HepG2 (cell line): ENCODE data around the gene ZNF503. TPM values are rescaled to one million over a fixed set of nuclear protein-coding genes. Genes with fewer than 3 reads are reported as not detected.
A peak's percentile ranks its signal among the peaks of the same experiment; 100 is the strongest.

Experiments
- ATAC-seq: fragments of 200-7000 bp; cut with Tn5 transposase; 3 replicates; pipeline ENCODE4 v1.9.1; 2020; ENCODE audit warnings: mild to moderate bottlenecking, moderate library complexity
- BruUV-seq: library from RNA; stranded (reverse); fragments of 400-500 nt; replicated peaks from 2 replicates; lab custom pipeline; 2021; lab: Mats Ljungman, UMichigan
- CTCF ChIA-PET: fragments of 300-600 bp; formaldehyde crosslinking; extraction: SDS; loops from one replicate; lab custom pipeline; 2021; ENCODE audit warnings: low total read pairs, inconsistent platforms, low intra/inter-chr PET ratio; lab: Yijun Ruan, JAX
- POLR2A ChIA-PET: fragments of 350-600 bp; sonication (Branson Sonifier 250); formaldehyde crosslinking; loops from one replicate; lab custom pipeline; 2020; ENCODE audit warnings: antibody characterized with exemption, inconsistent platforms; lab: Yijun Ruan, JAX
- DNase-seq: peaks from one replicate; pipeline ENCODE4 v3.0.0-alpha.2; 2015; ENCODE audit warnings: low spot score
- FAIRE-seq: peaks from 3 replicates; lab custom pipeline; 2011; peaks lifted over from hg19 to GRCh38; lab: Jason Lieb, UNC
- H2AFZ ChIP-seq: one replicate; pipeline ENCODE4 v1.6.1; 2011; ENCODE audit warnings: low read length, inconsistent platforms
- H3K27ac ChIP-seq: fragments of 300-600 bp; 3 replicates; pipeline ENCODE4 v1.8.0; 2011; ENCODE audit warnings: mixed run types, mild to moderate bottlenecking, mixed read lengths, low read length, inconsistent platforms; ENCODE audit not compliant: insufficient read depth; ENCODE audit errors: extremely low read length
- H3K27me3 ChIP-seq, 2 experiments: fragments of 200-600 bp in 1 of 2; 2 replicates in 1 of 2; 3 replicates in 1 of 2; pipeline versions ENCODE4 v1.6.0 to v1.8.0; 2011; ENCODE audit warnings: low read length in 2 of 2, mild to moderate bottlenecking in 2 of 2, moderate library complexity in 2 of 2, inconsistent platforms in 1 of 2; ENCODE audit not compliant: insufficient read depth in 2 of 2, control insufficient read depth in 1 of 2
- H3K36me3 ChIP-seq, 2 experiments: fragments of 200-600 bp in 1 of 2; replicated peaks in 1 of 2; 2 replicates in 1 of 2; 3 replicates in 1 of 2; pipeline versions ENCODE4 v1.5.1 to v1.8.0; 2011; ENCODE audit warnings: low read length in 2 of 2, inconsistent platforms in 1 of 2; ENCODE audit not compliant: insufficient read depth in 2 of 2, control insufficient read depth in 1 of 2
- H3K4me1 ChIP-seq: 2 replicates; pipeline ENCODE4 v1.5.1; 2012; ENCODE audit warnings: low read length, inconsistent platforms; ENCODE audit not compliant: insufficient read depth
- H3K4me2 ChIP-seq: 2 replicates; pipeline ENCODE4 v1.6.0; 2011; ENCODE audit warnings: low read depth, low read length, inconsistent platforms
- H3K4me3 ChIP-seq, 3 experiments: fragments of 200-600 bp in 1 of 3; sonication (generic), shearing (Covaris generic) in 1 of 3; replicated peaks in 1 of 3; 2 replicates each; pipeline ENCODE4 v1.5.1; 2011 to 2016; ENCODE audit warnings: low read length in 3 of 3, inconsistent platforms in 2 of 3, low read depth in 2 of 3, mild to moderate bottlenecking in 2 of 3, control low read depth in 1 of 3, mixed read lengths in 1 of 3; ENCODE audit not compliant: insufficient read depth in 1 of 3
- H3K79me2 ChIP-seq: one replicate; pipeline ENCODE4 v1.6.1; 2011; ENCODE audit warnings: low read length, inconsistent platforms; ENCODE audit not compliant: insufficient read depth
- H3K9ac ChIP-seq: 2 replicates; pipeline ENCODE4 v1.6.0; 2011; ENCODE audit warnings: mild to moderate bottlenecking, low read depth, low read length, inconsistent platforms; ENCODE audit not compliant: insufficient read depth
- H3K9me3 ChIP-seq: 2 replicates; pipeline ENCODE4 v1.5.1; 2012; ENCODE audit warnings: mild to moderate bottlenecking, low read length
- H4K20me1 ChIP-seq: 2 replicates; pipeline ENCODE4 v1.6.0; 2011; ENCODE audit warnings: inconsistent platforms, mild to moderate bottlenecking, low read length, moderate library complexity; ENCODE audit not compliant: insufficient read depth
- HNRNPL ChIP-seq: fragments of 200-400 bp; formaldehyde crosslinking; IDR thresholded peaks from 2 replicates; pipeline ENCODE4 v1.6.1; 2017; ENCODE audit warnings: mild to moderate bottlenecking, low read depth, low read length
- THAP9 ChIP-seq: sonication (generic); formaldehyde crosslinking; IDR thresholded peaks from 2 replicates; pipeline ENCODE4; 2020; ENCODE audit warnings: missing genetic modification reagents, mild to moderate bottlenecking, borderline replicate concordance
- TRIM22 ChIP-seq: fragments of 450-650 bp; IDR thresholded peaks from 2 replicates; pipeline ENCODE4 v1.6.1; 2017
- WGBS: methylation state at CpG from one replicate; pipeline ENCODE4 v1.1.6; 2017; ENCODE audit warnings: low lambda C conversion rate; 5-methylcytosine and 5-hydroxymethylcytosine counted together
- in situ Hi-C: cut with HindIII; loops from 2 replicates; pipeline ENCODE4 v1.10.0; 2017; ENCODE audit warnings: low pct_unique_long_range_greater_than_20kb; ENCODE audit not compliant: extremely low pct_ligation_motif_present
- intact Hi-C: fragments of 100-400 bp; cut with micrococcal nuclease; formaldehyde crosslinking; loops from one replicate; pipeline ENCODE4 v1.10.0; 2022; ENCODE audit not compliant: unreplicated experiment
- polyA plus RNA-seq, 8 experiments: library from polyadenylated mRNA; depleted of rRNA in 3 of 8; stranded (reverse) in 7 of 8; unstranded in 1 of 8; fragments of >200 nt; fragmentation: Illumina TruSeq in 4 of 8; extraction: Trizol in 4 of 8; gene quantifications; 2 replicates each; pipeline versions ENCODE4 v1.2.1 to v1.2.3, GENCODE V29; 2011 to 2016; ENCODE audit warnings: low read depth in 4 of 8, missing spikeins in 1 of 8, mixed read lengths in 1 of 8; ENCODE audit not compliant: insufficient read depth in 1 of 8
- total RNA-seq, 5 experiments: library from RNA; depleted of rRNA; stranded (reverse); fragments of >200 nt; fragmentation: Illumina TruSeq; extraction: Trizol; gene quantifications; 2 replicates each; pipeline ENCODE4 v1.2.3, GENCODE V29; 2016; ENCODE audit warnings: low read depth in 1 of 5

The ZNF503 gene
- total and polyA plus RNA-seq, 2 of the 13 experiments (the other 11 are each of a cell fraction or from before 2014, with no cell fraction given): 2.7 to 8.3 TPM

GRCh38 chr10:75437693-75438092 lies 36.1 kb upstream of the ZNF503 start:
- Histone ChIP-seq H2AFZ (no peak overlapping the region), H4K20me1 (no peaks in the 10 kb centered on the region), H3K4me1 (peaks cover 98% of the 10 kb centered on the region), H3K9ac (no peak overlapping the region), H3K27me3 (no peaks in the 10 kb centered on the region), H3K79me2 (peaks cover 12% of the 10 kb centered on the region), H3K4me3 (no peak overlapping the region), H3K4me2 (no peak overlapping the region), H3K36me3 (peaks cover 0 to 3% of the 10 kb centered on the region in 2 experiments; a peak in 2 of 5 replicates), H3K9me3 (no peaks in the 10 kb centered on the region)
- DNase-seq (no peak), ATAC-seq (no peak)
- POLR2A ChIA-PET: interaction anchor here (12.3 kb wide), 1 partner anchor 35 kb away, joined by 219 read pairs; the partner anchor contains the start of gene ZNF503
- 100% methylated on average over 3 of the region's 3 CpGs for WGBS
- BruUV-seq: no TSS peak
- intact Hi-C loops: loop anchor here (10.0 kb wide), 1 partner anchor 87 kb away; no protein-coding TSS in a partner anchor
- TF ChIP-seq HNRNPL (no peak), THAP9 (peak; percentile 73), TRIM22 (no peak)
- TF ChIP-seq, all 625 proteins: peak for 1
- in situ Hi-C loops: no loop called here
- CTCF ChIA-PET: no interaction called here
- FAIRE-seq: no peak
- no peak overlapping the region for H3K27ac ChIP-seq
